Choroid plexus epithelial cell (primary cell): ENCODE data around the gene MAP4K4.
A peak's percentile ranks its signal among the peaks of the same experiment; 100 is the strongest.

ENCODE experiments used
- DNase-seq: peaks from one replicate; pipeline ENCODE4 v3.0.0-alpha.2; 2010; ENCODE audit warnings: low read depth
- H3K4me3 ChIP-seq: 2 replicates; pipeline ENCODE4 v1.5.1; 2011; ENCODE audit warnings: low read depth, mild to moderate bottlenecking, control low read depth, low read length, moderate library complexity
- TF ChIP-seq, protein P1 (sequence below): conservative IDR thresholded peaks from 2 replicates; pipeline ENCODE4 v1.5.1; 2011; ENCODE audit warnings: low read depth, mild to moderate bottlenecking, control low read depth, inconsistent platforms, low read length, moderate library complexity

Gene MAP4K4

DNA sequence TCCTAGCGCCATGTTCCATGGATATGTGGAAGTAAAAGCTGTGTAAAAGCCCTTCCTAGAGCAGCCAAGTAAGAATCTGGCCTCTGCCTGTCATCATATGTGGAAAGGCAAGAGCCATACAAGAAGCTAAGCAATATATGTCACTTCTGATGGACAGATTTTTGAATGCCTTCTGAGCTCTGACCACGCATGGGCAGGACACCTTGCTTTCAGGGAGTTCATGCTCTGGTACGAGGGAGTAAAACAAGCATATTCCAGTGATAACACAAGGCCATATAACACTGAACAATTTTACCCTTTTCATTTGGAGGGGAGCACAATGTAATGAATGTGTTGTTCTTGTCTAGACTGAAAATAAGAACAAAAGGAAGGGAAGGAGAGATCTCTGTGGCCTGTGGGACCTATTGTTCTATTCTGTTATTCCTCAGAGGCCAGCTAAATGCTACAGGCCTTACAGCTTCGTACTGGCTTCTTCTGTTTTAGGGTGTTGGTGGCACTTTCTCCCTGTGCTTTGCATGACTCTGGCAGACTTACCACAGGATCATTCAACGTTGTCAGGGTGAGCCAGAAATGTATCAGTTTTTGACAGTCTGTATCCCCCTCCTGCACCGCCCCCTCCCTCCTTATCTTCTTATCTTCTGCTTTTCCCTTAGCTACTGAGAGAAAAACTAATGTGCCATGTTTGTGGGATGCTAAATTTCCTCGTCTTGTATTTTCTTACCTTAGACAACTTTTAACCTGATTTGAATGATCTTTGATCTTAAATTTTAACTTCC is 99.5 kb downstream of the MAP4K4 start:
- DNase-seq, result no peak

DNA sequence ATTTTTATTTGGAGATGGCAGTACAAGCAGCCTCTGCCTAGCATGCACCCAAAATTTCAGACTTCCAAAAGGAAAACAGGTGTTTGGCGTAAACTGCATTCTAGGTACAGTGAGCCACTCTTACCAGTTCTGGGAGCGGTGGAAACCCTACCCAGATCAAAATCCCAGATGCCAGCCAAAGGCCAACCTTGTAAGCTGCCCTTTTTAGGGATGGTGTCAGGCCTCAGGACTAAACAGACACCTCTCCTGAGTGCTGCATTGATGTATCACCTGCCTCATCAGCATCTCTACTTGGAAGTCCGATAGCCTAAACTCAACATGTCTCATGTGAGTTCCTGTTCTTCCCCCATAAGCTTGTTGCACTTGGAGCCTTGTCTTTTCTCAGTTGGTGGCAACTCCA is 104.0 kb downstream of the MAP4K4 start:
- no peak for DNase-seq
- H3K4me3 ChIP-seq, result no peak overlapping the region
- TF ChIP-seq, protein P1, sequence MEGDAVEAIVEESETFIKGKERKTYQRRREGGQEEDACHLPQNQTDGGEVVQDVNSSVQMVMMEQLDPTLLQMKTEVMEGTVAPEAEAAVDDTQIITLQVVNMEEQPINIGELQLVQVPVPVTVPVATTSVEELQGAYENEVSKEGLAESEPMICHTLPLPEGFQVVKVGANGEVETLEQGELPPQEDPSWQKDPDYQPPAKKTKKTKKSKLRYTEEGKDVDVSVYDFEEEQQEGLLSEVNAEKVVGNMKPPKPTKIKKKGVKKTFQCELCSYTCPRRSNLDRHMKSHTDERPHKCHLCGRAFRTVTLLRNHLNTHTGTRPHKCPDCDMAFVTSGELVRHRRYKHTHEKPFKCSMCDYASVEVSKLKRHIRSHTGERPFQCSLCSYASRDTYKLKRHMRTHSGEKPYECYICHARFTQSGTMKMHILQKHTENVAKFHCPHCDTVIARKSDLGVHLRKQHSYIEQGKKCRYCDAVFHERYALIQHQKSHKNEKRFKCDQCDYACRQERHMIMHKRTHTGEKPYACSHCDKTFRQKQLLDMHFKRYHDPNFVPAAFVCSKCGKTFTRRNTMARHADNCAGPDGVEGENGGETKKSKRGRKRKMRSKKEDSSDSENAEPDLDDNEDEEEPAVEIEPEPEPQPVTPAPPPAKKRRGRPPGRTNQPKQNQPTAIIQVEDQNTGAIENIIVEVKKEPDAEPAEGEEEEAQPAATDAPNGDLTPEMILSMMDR, result no peak

More for the DNA sequence above, 99.5 kb downstream of the MAP4K4 start:
- no peak overlapping the region for H3K4me3 ChIP-seq
- TF ChIP-seq, protein P1, result no peak

DNA sequence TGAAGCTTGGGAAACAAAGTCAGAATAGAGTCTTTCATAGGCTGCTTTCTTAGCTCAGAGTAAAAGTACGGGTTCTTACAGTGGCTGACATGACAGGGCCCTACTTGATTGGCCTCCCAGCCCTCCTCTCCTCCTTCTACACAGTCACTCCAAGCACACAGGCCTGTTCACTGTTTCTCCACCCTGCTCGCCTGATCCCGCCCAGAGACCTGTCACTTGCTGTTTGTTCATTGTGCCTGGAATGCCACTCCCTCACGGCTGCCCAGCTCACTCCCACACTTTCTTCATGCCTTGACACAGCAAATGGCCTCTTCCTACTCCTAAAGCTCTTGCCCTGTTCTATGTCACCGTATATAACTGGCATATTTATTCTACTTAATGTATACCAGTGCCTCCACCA is 104.8 kb downstream of the MAP4K4 start:
- no peak overlapping the region for H3K4me3 ChIP-seq
- TF ChIP-seq, protein P1, result no peak
- no peak for DNase-seq

DNA sequence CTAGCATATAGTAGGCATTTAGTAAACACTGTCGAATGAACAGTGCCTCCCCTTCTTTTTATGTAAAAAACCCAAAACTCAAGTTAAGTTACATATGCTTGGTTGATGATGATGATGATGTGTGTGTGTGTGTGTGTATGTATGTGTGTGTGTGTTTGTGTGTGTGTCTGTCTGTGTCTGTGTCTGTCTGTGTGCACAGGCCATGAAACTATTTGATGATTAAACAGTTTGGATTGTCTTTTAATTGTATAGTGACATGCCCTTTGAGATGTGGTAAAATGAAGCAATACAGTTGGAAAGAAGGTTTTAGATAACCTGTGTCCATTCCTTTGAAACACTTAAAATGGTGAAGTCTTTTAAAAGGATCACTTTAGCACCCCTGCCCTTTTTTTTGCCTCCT is 105.6 kb downstream of the MAP4K4 start:
- TF ChIP-seq, protein P1, result no peak
- peak; percentile 61 for DNase-seq
- no peak overlapping the region for H3K4me3 ChIP-seq

DNA sequence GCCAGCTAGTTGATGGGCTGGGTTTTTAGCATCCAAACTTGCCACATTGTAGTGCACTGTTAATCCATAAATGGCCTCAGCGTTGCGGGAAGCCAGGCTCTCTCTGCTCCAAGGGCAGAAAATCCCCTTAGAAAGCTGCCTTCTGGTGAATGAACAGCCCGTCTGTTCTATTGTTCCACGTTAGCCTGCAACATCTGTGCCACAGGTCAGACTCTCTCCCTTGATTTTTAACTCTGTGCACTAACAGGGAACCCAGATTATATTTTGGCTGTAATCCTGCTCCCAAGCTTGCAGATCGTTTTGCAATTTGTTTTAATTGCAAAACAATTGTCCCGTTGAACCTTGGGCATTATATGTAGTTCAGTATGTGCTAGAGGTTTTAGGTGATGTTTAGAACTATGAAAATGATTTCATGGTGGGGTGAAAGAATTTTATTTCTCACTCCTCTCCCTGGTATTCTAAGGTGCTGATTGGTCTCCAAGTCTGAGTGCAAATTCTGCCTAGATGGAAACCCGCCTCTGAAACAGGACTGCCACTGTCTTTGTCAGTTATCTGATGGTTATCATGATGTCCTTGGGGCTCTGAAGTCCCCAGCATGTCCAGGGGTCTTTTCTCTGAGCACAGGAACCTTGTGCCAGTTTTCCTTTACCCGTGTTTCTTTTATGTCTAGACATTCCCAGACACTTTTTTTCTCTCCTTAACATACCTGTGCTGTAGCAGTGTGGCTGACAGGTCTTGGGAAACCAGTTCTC is 106.6 kb downstream of the MAP4K4 start:
- peak; percentile 53 for DNase-seq
- H3K4me3 ChIP-seq, result no peak overlapping the region
- TF ChIP-seq, protein P1, result no peak

DNA sequence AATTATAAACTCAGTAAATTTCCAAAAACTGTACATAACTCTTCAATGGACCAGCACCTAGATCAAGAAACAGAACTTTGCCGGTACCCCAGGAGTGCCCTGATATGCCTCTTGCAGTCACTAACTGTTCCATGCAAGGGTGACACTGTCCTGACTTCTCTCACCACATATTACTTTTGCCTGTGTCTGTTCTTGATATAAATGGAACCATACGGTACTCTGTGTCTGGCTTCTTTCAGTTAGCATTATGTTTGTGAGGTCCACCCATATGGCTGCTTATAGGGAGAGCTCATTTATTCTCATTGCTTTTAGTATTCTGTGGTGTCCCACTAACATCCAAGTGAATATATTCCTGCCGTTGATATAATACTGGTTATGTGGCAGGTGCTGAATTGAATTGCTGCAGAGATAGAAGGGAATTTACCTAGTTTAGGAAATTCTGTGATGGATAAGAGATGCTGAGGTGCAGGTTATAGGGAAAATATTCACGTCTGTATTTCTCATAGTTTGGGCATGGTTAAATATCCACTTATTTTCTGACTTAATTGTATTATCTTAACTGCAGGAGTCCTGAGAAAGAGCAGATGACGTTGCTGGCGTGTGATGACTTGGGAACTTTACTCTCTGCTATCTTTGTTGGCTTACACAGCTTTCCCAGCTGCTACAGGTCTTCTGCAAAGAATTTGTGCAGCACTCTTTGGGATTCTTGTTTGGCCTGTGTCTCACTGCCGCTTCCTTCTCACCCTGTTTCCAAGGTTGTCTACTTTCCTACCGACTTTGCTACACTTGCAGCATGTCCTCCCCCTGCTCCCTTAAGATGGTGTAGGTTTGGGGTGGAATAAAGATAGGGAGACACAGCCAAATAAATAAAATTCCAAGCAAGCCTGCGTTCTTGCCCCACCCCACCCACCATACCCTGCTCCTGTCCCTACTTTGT is 107.9 kb downstream of the MAP4K4 start:
- no peak overlapping the region for H3K4me3 ChIP-seq
- TF ChIP-seq, protein P1, result no peak
- DNase-seq, result peak; percentile 80
